Mesothelial cell of epicardium (in vitro differentiated cells): ENCODE results near the gene KIRREL3. TPM values are rescaled to one million over a fixed set of nuclear protein-coding genes. Genes with fewer than 3 reads are reported as not detected.

Experiments
- DNase-seq, 2 experiments: peaks; one replicate each; pipeline ENCODE4 v3.0.0; 2021; ENCODE audit warnings: low spot score in 2 of 2; ENCODE audit not compliant: unreplicated experiment in 2 of 2
- H3K27ac Mint-ChIP-seq: 2 replicates; pipeline ENCODE4 v1.8.0; 2021; ENCODE audit warnings: mixed read lengths
- H3K27me3 Mint-ChIP-seq: 2 replicates; pipeline ENCODE4 v1.8.0; 2021; ENCODE audit warnings: low read depth, mixed read lengths
- H3K36me3 Mint-ChIP-seq: 2 replicates; pipeline ENCODE4 v1.8.0; 2021; ENCODE audit warnings: mixed read lengths
- H3K4me1 Mint-ChIP-seq: 2 replicates; pipeline ENCODE4 v1.8.0; 2021; ENCODE audit warnings: mixed read lengths
- H3K4me3 Mint-ChIP-seq: 2 replicates; pipeline ENCODE4 v1.8.0; 2021; ENCODE audit warnings: mild to moderate bottlenecking, moderate library complexity, mixed read lengths
- H3K9me3 Mint-ChIP-seq: 2 replicates; pipeline ENCODE4 v1.8.0; 2021; ENCODE audit warnings: mixed read lengths
- CTCF ChIP-seq: fragments of 200-600 bp; sonication (generic); IDR thresholded peaks from one replicate; pipeline ENCODE4 v1.5.0; 2021; ENCODE audit warnings: antibody characterized with exemption; ENCODE audit not compliant: unreplicated experiment
- total RNA-seq: library from RNA; stranded (reverse); gene quantifications from 3 replicates; pipeline ENCODE4 v1.2.1, GENCODE V29; 2021

Gene KIRREL3
- total RNA-seq, 1 donor from 2014 or later: 0.31 TPM

GRCh38 chr11:126929179-126930061, 71.2 kb downstream of the KIRREL3 start:
- DNase-seq: no peak
- Mint-ChIP-seq H3K27me3 (peaks cover 9% of the 10 kb centered on the region), H3K36me3 (no peaks in the 10 kb centered on the region), H3K27ac (no peak overlapping the region), H3K4me1 (peaks cover 3% of the 10 kb centered on the region), H3K4me3 (no peak overlapping the region), H3K9me3 (peaks cover 14% of the 10 kb centered on the region)
- TF ChIP-seq CTCF: no peak

- Mint-ChIP-seq H3K4me1 (peaks cover 3% of the 10 kb centered on the region), H3K27ac (no peak overlapping the region), H3K9me3 (no peaks in the 10 kb centered on the region), H3K27me3 (peaks cover 14% of the 10 kb centered on the region), H3K36me3 (no peaks in the 10 kb centered on the region), H3K4me3 (no peak overlapping the region)
- no peak for DNase-seq
- no peak for TF ChIP-seq CTCF
Observed at GRCh38 chr11:126927623-126928022, 72.9 kb downstream of the KIRREL3 start.

- Mint-ChIP-seq H3K27me3 (peaks cover 11% of the 10 kb centered on the region), H3K27ac (no peak overlapping the region), H3K4me3 (no peak overlapping the region), H3K9me3 (no peaks in the 10 kb centered on the region), H3K36me3 (no peaks in the 10 kb centered on the region), H3K4me1 (peaks cover 3% of the 10 kb centered on the region)
- no peak for DNase-seq
- TF ChIP-seq CTCF: no peak
Observed at GRCh38 chr11:126926376-126926791, 74.2 kb downstream of the KIRREL3 start.

GRCh38 chr11:126925321-126926093, 75.1 kb downstream of the KIRREL3 start:
- Mint-ChIP-seq H3K36me3 (no peaks in the 10 kb centered on the region), H3K27ac (no peak overlapping the region), H3K9me3 (no peaks in the 10 kb centered on the region), H3K27me3 (peaks cover 7% of the 10 kb centered on the region), H3K4me1 (peaks cover 3% of the 10 kb centered on the region), H3K4me3 (no peak overlapping the region)
- DNase-seq: no peak
- no peak for TF ChIP-seq CTCF

- TF ChIP-seq CTCF: no peak
- H3K27ac Mint-ChIP-seq: no peak overlapping the region
- H3K27me3 Mint-ChIP-seq: peaks cover 7% of the 10 kb centered on the region
- no peak for DNase-seq
- no peak overlapping the region for H3K4me3 Mint-ChIP-seq
- no peaks in the 10 kb centered on the region for H3K36me3 Mint-ChIP-seq
- peaks cover 3% of the 10 kb centered on the region for H3K4me1 Mint-ChIP-seq
- no peaks in the 10 kb centered on the region for H3K9me3 Mint-ChIP-seq
Observed at GRCh38 chr11:126924376-126925040, 76.1 kb downstream of the KIRREL3 start.
